ENCODE results near the gene RNF182. TPM values are rescaled to one million over a fixed set of nuclear protein-coding genes. Genes with fewer than 3 reads are reported as not detected.

RNF182 gene
- total RNA-seq, 2 experiments from 2014 or later = not detected

- Mint-ChIP-seq H3K4me3 (no peak overlapping the region), H3K4me1 (no peaks in the 10 kb centered on the region), H3K36me3 (ENCODE audit: low read depth) (peaks cover 3% of the 10 kb centered on the region), H3K9me3 (no peaks in the 10 kb centered on the region), H3K27ac (no peak overlapping the region), H3K27me3 (no peaks in the 10 kb centered on the region)
- POLR2A ChIA-PET = no interaction called here
- DNase-seq = no peak
- CTCF ChIA-PET = interaction anchor here (0.7 to 1.8 kb wide), 4 partner anchors 16 to 272 kb away, joined by 3 to 5 read pairs (median 4); no protein-coding TSS in a partner anchor
Observed at GRCh38 chr6:14020551-14020950, 95.8 kb downstream of the RNF182 start.

GRCh38 chr6:14021449-14021848 is 96.7 kb downstream of the RNF182 start:
- no peak for DNase-seq
- H3K4me1 Mint-ChIP-seq = no peaks in the 10 kb centered on the region
- H3K4me3 Mint-ChIP-seq = no peak overlapping the region
- ChIA-PET POLR2A (no interaction called here), CTCF (interaction anchor here (1.2 to 1.8 kb wide), 4 partner anchors 10 to 46 kb away, joined by 3 to 5 read pairs (median 5); no protein-coding TSS in a partner anchor)
- H3K27me3 Mint-ChIP-seq = peaks cover 4% of the 10 kb centered on the region
- no peaks in the 10 kb centered on the region for H3K9me3 Mint-ChIP-seq
- peaks cover 3% of the 10 kb centered on the region for H3K36me3 Mint-ChIP-seq (ENCODE audit: low read depth)
- H3K27ac Mint-ChIP-seq = no peak overlapping the region

GRCh38 chr6:14022673-14023072 is 97.9 kb downstream of the RNF182 start:
- Mint-ChIP-seq H3K27me3 (peaks cover 12% of the 10 kb centered on the region), H3K27ac (no peak overlapping the region)

GRCh38 chr6:14023855-14024254 is 99.1 kb downstream of the RNF182 start:
- H3K27ac Mint-ChIP-seq = no peak overlapping the region
- peaks cover 2% of the 10 kb centered on the region for H3K36me3 Mint-ChIP-seq (ENCODE audit: low read depth)
- peaks cover 12% of the 10 kb centered on the region for H3K27me3 Mint-ChIP-seq
- DNase-seq = no peak
- no peak overlapping the region for H3K4me3 Mint-ChIP-seq
- H3K4me1 Mint-ChIP-seq = peaks cover 2% of the 10 kb centered on the region
- ChIA-PET CTCF (no interaction called here), POLR2A (interaction anchor here (1.0 kb wide), 1 partner anchor 99 kb away, joined by 3 read pairs; no protein-coding TSS in a partner anchor)
- H3K9me3 Mint-ChIP-seq = no peaks in the 10 kb centered on the region

More at GRCh38 chr6:14022673-14023072, 97.9 kb downstream of the RNF182 start:
- ChIA-PET CTCF (interaction anchor here (1.1 to 1.2 kb wide), 2 partner anchors 9 to 16 kb away, joined by 3 to 5 read pairs; no protein-coding TSS in a partner anchor), POLR2A (no interaction called here)
- H3K36me3 Mint-ChIP-seq (ENCODE audit: low read depth) = peaks cover 3% of the 10 kb centered on the region
- no peak for DNase-seq
- H3K9me3 Mint-ChIP-seq = no peaks in the 10 kb centered on the region
- H3K4me3 Mint-ChIP-seq = no peak overlapping the region
- peaks cover 2% of the 10 kb centered on the region for H3K4me1 Mint-ChIP-seq

GRCh38 chr6:14025160-14025559 is 100.4 kb downstream of the RNF182 start:
- Mint-ChIP-seq H3K4me3 (no peak overlapping the region), H3K36me3 (ENCODE audit: low read depth) (no peaks in the 10 kb centered on the region), H3K27me3 (peaks cover 12% of the 10 kb centered on the region), H3K4me1 (peaks cover 2% of the 10 kb centered on the region), H3K9me3 (no peaks in the 10 kb centered on the region), H3K27ac (no peak overlapping the region)
- ChIA-PET CTCF (no interaction called here), POLR2A (interaction anchor here (1.0 kb wide), 1 partner anchor 101 kb away, joined by 3 read pairs; no protein-coding TSS in a partner anchor)
- no peak for DNase-seq

- no peak for DNase-seq
- H3K4me3 Mint-ChIP-seq = no peak overlapping the region
- no peaks in the 10 kb centered on the region for H3K9me3 Mint-ChIP-seq
- H3K4me1 Mint-ChIP-seq = peaks cover 2% of the 10 kb centered on the region
- no peak overlapping the region for H3K27ac Mint-ChIP-seq
- ChIA-PET POLR2A (no interaction called here), CTCF (interaction anchor here (0.9 kb wide), 1 partner anchor 217 kb away, joined by 3 read pairs; no protein-coding TSS in a partner anchor)
- H3K36me3 Mint-ChIP-seq (ENCODE audit: low read depth) = no peaks in the 10 kb centered on the region
- peaks cover 12% of the 10 kb centered on the region for H3K27me3 Mint-ChIP-seq
Observed at GRCh38 chr6:14026831-14027539, 102.2 kb downstream of the RNF182 start.

GRCh38 chr6:14028631-14029030 is 103.9 kb downstream of the RNF182 start:
- Mint-ChIP-seq H3K4me1 (peaks cover 2% of the 10 kb centered on the region), H3K4me3 (no peak overlapping the region), H3K27ac (no peak overlapping the region), H3K9me3 (no peaks in the 10 kb centered on the region), H3K27me3 (peaks cover 13% of the 10 kb centered on the region), H3K36me3 (ENCODE audit: low read depth) (no peaks in the 10 kb centered on the region)
- CTCF ChIA-PET = interaction anchor here (0.6 to 1.3 kb wide), 2 partner anchors 104 to 1028 kb away, joined by 3 read pairs; partner anchors contain the start of gene RNF182
- POLR2A ChIA-PET = no interaction called here
- no peak for DNase-seq

GRCh38 chr6:14029605-14030004 is 104.9 kb downstream of the RNF182 start:
- Mint-ChIP-seq H3K9me3 (no peaks in the 10 kb centered on the region), H3K4me1 (peaks cover 2% of the 10 kb centered on the region), H3K27me3 (peaks cover 15% of the 10 kb centered on the region), H3K27ac (no peak overlapping the region), H3K4me3 (no peak overlapping the region), H3K36me3 (ENCODE audit: low read depth) (no peaks in the 10 kb centered on the region)
- CTCF ChIA-PET = interaction anchor here (0.7 to 1.3 kb wide), 4 partner anchors 23 to 178 kb away, joined by 3 to 5 read pairs (median 4); partner anchors contain the start of gene RNF182
- no peak for DNase-seq
- POLR2A ChIA-PET = no interaction called here

Other genes with a start within 250 kb of the RNF182 start
- gene RANBP9, start 213.1 kb upstream of the RNF182 start, total RNA-seq = 10 to 100 TPM; 51.1 to 56.1 TPM
- gene MCUR1, start 110.4 kb upstream of the RNF182 start, total RNA-seq = 10 to 100 TPM; 23.5 to 32.7 TPM
- gene CD83, start 192.8 kb downstream of the RNF182 start, total RNA-seq = 10 to 100 TPM in 1 of 2 experiments, 1 to 10 TPM in 1; 8.7 to 10.3 TPM